ENCODE measurements around the gene KIAA0232.

DNA sequence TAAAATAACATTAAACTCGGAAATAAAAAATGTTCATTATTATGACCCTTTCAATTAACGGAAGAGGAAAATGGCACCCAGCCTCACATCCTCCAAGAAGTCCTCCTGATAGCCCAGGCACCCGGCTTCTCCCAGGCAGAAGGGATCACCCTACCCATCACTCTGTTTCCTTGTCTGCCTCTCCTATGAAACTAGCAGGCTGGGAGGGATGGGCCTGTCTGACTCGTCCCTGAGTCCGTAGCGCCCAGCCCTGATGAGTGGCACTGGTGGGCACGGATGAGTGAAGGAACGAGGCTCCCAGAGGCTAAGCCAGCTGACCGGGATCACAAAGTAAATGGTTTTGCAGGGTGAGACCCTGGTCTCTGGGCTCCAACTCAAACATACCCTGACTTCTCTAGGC lies 28.6 kb upstream of the KIAA0232 start:
- TF ChIP-seq, protein P1, sequence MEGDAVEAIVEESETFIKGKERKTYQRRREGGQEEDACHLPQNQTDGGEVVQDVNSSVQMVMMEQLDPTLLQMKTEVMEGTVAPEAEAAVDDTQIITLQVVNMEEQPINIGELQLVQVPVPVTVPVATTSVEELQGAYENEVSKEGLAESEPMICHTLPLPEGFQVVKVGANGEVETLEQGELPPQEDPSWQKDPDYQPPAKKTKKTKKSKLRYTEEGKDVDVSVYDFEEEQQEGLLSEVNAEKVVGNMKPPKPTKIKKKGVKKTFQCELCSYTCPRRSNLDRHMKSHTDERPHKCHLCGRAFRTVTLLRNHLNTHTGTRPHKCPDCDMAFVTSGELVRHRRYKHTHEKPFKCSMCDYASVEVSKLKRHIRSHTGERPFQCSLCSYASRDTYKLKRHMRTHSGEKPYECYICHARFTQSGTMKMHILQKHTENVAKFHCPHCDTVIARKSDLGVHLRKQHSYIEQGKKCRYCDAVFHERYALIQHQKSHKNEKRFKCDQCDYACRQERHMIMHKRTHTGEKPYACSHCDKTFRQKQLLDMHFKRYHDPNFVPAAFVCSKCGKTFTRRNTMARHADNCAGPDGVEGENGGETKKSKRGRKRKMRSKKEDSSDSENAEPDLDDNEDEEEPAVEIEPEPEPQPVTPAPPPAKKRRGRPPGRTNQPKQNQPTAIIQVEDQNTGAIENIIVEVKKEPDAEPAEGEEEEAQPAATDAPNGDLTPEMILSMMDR (IDR thresholded peaks at IDR 0.05; ENCODE audit: insufficient read depth, low read length, poor library complexity, severe bottlenecking), result no peak
- no peak for TF ChIP-seq EZH2phosphoT487 (conservative IDR thresholded peaks at IDR 0.05; ENCODE audit: low read length)

Measured in SU-DHL-6 (cell line).